Endothelial cell of umbilical vein (primary cell): ENCODE data around the gene SRSF11. TPM values are rescaled to one million over a fixed set of nuclear protein-coding genes. Genes with fewer than 3 reads are reported as not detected.

Source experiments
- BruUV-seq: library from RNA; stranded (reverse); fragments of 400-500 nt; replicated peaks from 2 replicates; lab custom pipeline; 2021; lab: Mats Ljungman, UMichigan
- CTCF ChIA-PET: fragments of 300-600, 350-600 bp; sonication (Branson Sonifier 250); formaldehyde crosslinking; loops from one replicate; lab custom pipeline; 2021; ENCODE audit warnings: antibody characterized with exemption, inconsistent platforms; lab: Charles Lee
- POLR2A ChIA-PET: fragments of 300-600, 350-600 bp; sonication (Branson Sonifier 250); formaldehyde crosslinking; loops from one replicate; lab custom pipeline; 2021; ENCODE audit warnings: antibody characterized with exemption, inconsistent platforms; lab: Charles Lee
- DNase-seq: peaks from one replicate; pipeline ENCODE4 v3.0.0-alpha.2; 2011; ENCODE audit warnings: low read depth, low spot score
- FAIRE-seq: peaks from 2 replicates; lab custom pipeline; 2011; peaks lifted over from hg19 to GRCh38; lab: Jason Lieb, UNC
- H2AFZ ChIP-seq: 2 replicates; pipeline ENCODE4 v1.6.0; 2012; ENCODE audit warnings: low read depth, low read length, control low read depth, inconsistent platforms
- H3K27ac ChIP-seq: 2 replicates; pipeline ENCODE4 v1.5.1; 2011; ENCODE audit warnings: low read depth, mild to moderate bottlenecking, control low read depth, low read length, moderate library complexity; ENCODE audit not compliant: insufficient read depth
- H3K27me3 ChIP-seq, 2 experiments: 2 replicates each; pipeline versions ENCODE4 v1.6.0 to v1.6.1; 2011; ENCODE audit warnings: low read length in 2 of 2, mixed read lengths in 1 of 2; ENCODE audit not compliant: control insufficient read depth in 2 of 2, insufficient read depth in 2 of 2
- H3K36me3 ChIP-seq, 2 experiments: 2 replicates in 1 of 2; 3 replicates in 1 of 2; pipeline ENCODE4 v1.5.1; 2011; ENCODE audit warnings: low read length in 2 of 2, mild to moderate bottlenecking in 1 of 2, moderate library complexity in 1 of 2; ENCODE audit not compliant: control insufficient read depth in 2 of 2, insufficient read depth in 2 of 2; ENCODE audit errors: extremely low read depth in 1 of 2
- H3K4me1 ChIP-seq: 3 replicates; pipeline ENCODE4 v1.5.1; 2011; ENCODE audit warnings: mild to moderate bottlenecking, low read length; ENCODE audit not compliant: control insufficient read depth, insufficient read depth; ENCODE audit errors: extremely low read depth
- H3K4me2 ChIP-seq: 2 replicates; pipeline ENCODE4 v1.6.1; 2011; ENCODE audit warnings: low read length, control low read depth, mixed read lengths; ENCODE audit not compliant: insufficient read depth
- H3K4me3 ChIP-seq, 3 experiments: fragments of 200-600 bp in 1 of 3; sonication (generic), shearing (Covaris generic) in 1 of 3; replicated peaks in 1 of 3; 2 replicates each; pipeline ENCODE4 v1.5.1; 2011 to 2016; ENCODE audit warnings: control low read depth in 3 of 3, low read length in 3 of 3, mild to moderate bottlenecking in 2 of 3, inconsistent platforms in 1 of 3, low read depth in 1 of 3, moderate library complexity in 1 of 3; ENCODE audit not compliant: insufficient read depth in 1 of 3
- H3K79me2 ChIP-seq: 2 replicates; pipeline ENCODE4 v1.6.0; 2012; ENCODE audit warnings: low read length, inconsistent platforms; ENCODE audit not compliant: control insufficient read depth, insufficient read depth
- H3K9ac ChIP-seq: replicated peaks from 2 replicates; pipeline ENCODE3; 2011; ENCODE audit warnings: low read length, control low read depth; ENCODE audit not compliant: insufficient read depth; ENCODE audit errors: extremely low read depth
- H3K9me1 ChIP-seq: replicated peaks from 3 replicates; pipeline ENCODE4 v1.6.0; 2011; ENCODE audit warnings: mild to moderate bottlenecking, low read length; ENCODE audit not compliant: control insufficient read depth, insufficient read depth; ENCODE audit errors: extremely low read depth
- H3K9me3 ChIP-seq: replicated peaks from 2 replicates; pipeline ENCODE4 v1.5.1; 2012; ENCODE audit warnings: low read length, inconsistent platforms; ENCODE audit not compliant: control insufficient read depth, insufficient read depth
- H4K20me1 ChIP-seq: replicated peaks from 2 replicates; pipeline ENCODE3; 2011; ENCODE audit warnings: mild to moderate bottlenecking, low read length; ENCODE audit not compliant: control insufficient read depth, insufficient read depth; ENCODE audit errors: extremely low read depth
- FOS ChIP-seq: IDR thresholded peaks from 2 replicates; pipeline ENCODE4 v1.6.1; 2011; ENCODE audit warnings: mild to moderate bottlenecking, low read length, moderate library complexity, borderline replicate concordance; ENCODE audit not compliant: insufficient read depth
- GATA2 ChIP-seq: IDR thresholded peaks from 2 replicates; pipeline ENCODE4 v1.7.0; 2011; ENCODE audit warnings: low read depth, mild to moderate bottlenecking, moderate library complexity, mixed read lengths, low read length; ENCODE audit not compliant: insufficient read length, insufficient read depth
- JUN ChIP-seq: IDR thresholded peaks from 2 replicates; pipeline ENCODE4 v1.6.1; 2011; ENCODE audit warnings: borderline replicate concordance, low read depth; ENCODE audit not compliant: insufficient read length, insufficient read depth
- MYC ChIP-seq: IDR thresholded peaks from one replicate; pipeline ENCODE4 v1.6.1; 2011; ENCODE audit warnings: mild to moderate bottlenecking, low read depth, low read length
- dilution Hi-C: fragments of 300-500 bp; cut with MboI; formaldehyde crosslinking; loops from one replicate; pipeline ENCODE4 v1.15.0; 2019; ENCODE audit warnings: low sequenced_read_pairs; ENCODE audit not compliant: extremely low pct_ligation_motif_present
- intact Hi-C: fragments of 100-400 bp; cut with micrococcal nuclease; formaldehyde crosslinking; loops from one replicate; pipeline ENCODE4 v1.10.0; 2022
- polyA plus RNA-seq, 4 experiments: library from polyadenylated mRNA; depleted of rRNA in 3 of 4; stranded (reverse) in 3 of 4; unstranded in 1 of 4; fragments of >200 nt; gene quantifications; 2 replicates each; pipeline versions ENCODE4 v1.2.1 to v1.2.3, GENCODE V29; 2011 to 2012; ENCODE audit warnings: missing spikeins in 1 of 4
- total RNA-seq: library from RNA; stranded (reverse); gene quantifications from 2 replicates; pipeline ENCODE4 v1.2.3, GENCODE V29; 2021
- TF ChIP-seq, protein P1 (sequence below), 2 donors: IDR thresholded peaks; 1 replicate in 1 of 2; 2 replicates in 1 of 2; pipeline ENCODE4 v1.5.1; 2011; ENCODE audit warnings: low read length in 2 of 2, mild to moderate bottlenecking in 2 of 2, moderate library complexity in 2 of 2, control low read depth in 1 of 2, inconsistent platforms in 1 of 2, low read depth in 1 of 2; ENCODE audit not compliant: insufficient read depth in 1 of 2; ENCODE audit errors: extremely low read depth in 1 of 2

Gene SRSF11
- total and polyA plus RNA-seq, 2 donors (not counting 3 experiments of a cell fraction or from before 2014, with no cell fraction given) = 177 to 241 TPM

DNA sequence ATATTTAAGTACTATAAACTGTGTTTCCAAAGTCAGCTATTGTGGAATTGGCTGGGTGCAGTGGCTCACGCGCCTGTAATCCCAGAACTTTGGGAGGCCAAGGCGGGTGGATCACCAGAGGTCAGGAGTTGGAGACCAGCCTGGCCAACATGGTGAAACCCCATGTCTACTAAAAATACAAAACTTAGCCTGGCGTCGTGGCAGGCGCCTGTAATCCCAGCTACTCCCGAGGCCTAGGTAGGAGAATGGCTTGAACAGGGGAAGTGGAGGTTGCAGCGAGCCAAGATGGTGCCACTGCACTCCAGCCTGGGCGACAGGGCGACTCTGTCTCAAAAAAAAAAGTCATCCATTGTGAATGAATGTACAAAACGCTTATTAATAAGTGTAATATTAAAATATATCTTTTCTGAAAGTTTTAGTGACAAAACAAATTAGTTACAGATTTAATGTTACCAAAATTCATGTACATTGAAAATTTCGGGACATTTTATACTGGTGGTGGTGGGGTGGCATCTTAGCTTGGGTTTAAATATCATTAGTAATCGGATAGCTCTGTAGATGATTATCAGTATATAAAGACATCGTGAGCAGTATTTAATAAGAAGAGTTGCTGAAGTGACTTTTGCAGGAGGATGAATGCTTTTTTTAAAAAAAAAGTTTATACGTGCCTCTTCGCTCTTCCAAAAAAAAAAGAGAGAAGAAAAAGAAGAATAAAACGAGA lies 503 bp upstream of the SRSF11 start:
- DNase-seq (no peak), FAIRE-seq (no peak)
- peak overlapping the region; percentile 55 to 94 (median 92) for H3K4me3 ChIP-seq
- H3K27ac ChIP-seq = no peak overlapping the region
- peaks cover 3 to 14% of the 10 kb centered on the region in 2 experiments for H3K36me3 ChIP-seq
- peak overlapping the region; percentile 36 for H2AFZ ChIP-seq
- ChIA-PET POLR2A (interaction anchor here (0.7 to 1.4 kb wide), 4 partner anchors 8 to 32 kb away, joined by 3 to 4 read pairs (median 4); no protein-coding TSS in a partner anchor), CTCF (interaction anchor here (0.8 to 1.5 kb wide), 5 partner anchors 10 to 186 kb away, joined by 3 to 7 read pairs (median 4); partner anchors contain the start of gene LRRC40)
- H4K20me1 ChIP-seq = peaks cover 3% of the 10 kb centered on the region
- no peaks in the 10 kb centered on the region for H3K9me3 ChIP-seq
- H3K4me1 ChIP-seq = peaks cover 25% of the 10 kb centered on the region
- TF ChIP-seq, protein P1, sequence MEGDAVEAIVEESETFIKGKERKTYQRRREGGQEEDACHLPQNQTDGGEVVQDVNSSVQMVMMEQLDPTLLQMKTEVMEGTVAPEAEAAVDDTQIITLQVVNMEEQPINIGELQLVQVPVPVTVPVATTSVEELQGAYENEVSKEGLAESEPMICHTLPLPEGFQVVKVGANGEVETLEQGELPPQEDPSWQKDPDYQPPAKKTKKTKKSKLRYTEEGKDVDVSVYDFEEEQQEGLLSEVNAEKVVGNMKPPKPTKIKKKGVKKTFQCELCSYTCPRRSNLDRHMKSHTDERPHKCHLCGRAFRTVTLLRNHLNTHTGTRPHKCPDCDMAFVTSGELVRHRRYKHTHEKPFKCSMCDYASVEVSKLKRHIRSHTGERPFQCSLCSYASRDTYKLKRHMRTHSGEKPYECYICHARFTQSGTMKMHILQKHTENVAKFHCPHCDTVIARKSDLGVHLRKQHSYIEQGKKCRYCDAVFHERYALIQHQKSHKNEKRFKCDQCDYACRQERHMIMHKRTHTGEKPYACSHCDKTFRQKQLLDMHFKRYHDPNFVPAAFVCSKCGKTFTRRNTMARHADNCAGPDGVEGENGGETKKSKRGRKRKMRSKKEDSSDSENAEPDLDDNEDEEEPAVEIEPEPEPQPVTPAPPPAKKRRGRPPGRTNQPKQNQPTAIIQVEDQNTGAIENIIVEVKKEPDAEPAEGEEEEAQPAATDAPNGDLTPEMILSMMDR (IDR thresholded peaks at IDR 0.05; ENCODE audit: extremely low read depth in 1 of 2, insufficient read depth in 1 of 2, low read depth in 1 of 2, low read length in 2 of 2) = no peak
- TF ChIP-seq FOS = no peak
- no peak for TF ChIP-seq MYC
- TF ChIP-seq JUN = no peak
- peak; percentile 59 for TF ChIP-seq GATA2
- H3K4me2 ChIP-seq = peak overlapping the region; percentile 88
- dilution Hi-C loops (no loop called here), intact Hi-C loops (loop anchor here (1.0 to 5.0 kb wide), 7 partner anchors 9 to 190 kb away; partner anchors contain the start of genes ANKRD13C, CTH and LRRC40)
- H3K27me3 ChIP-seq = no peaks in the 10 kb centered on the region
- BruUV-seq = TSS peak; percentile 68
- H3K9ac ChIP-seq = peak overlapping the region; percentile 95
- no peaks in the 10 kb centered on the region for H3K9me1 ChIP-seq
- H3K79me2 ChIP-seq = peaks cover 90% of the 10 kb centered on the region
